Muscle of leg (tissue), 11 donors: ENCODE data around the gene GRIK4. TPM values are rescaled to one million over a fixed set of nuclear protein-coding genes. Genes with fewer than 3 reads are reported as not detected.

Experiments used
- DNase-seq: peaks from one replicate; pipeline ENCODE4 v3.0.0; 2013
- H3K27ac ChIP-seq: one replicate; pipeline ENCODE4 v1.5.1; 2013; ENCODE audit warnings: mild to moderate bottlenecking, low read length, control low read depth
- H3K27me3 ChIP-seq: one replicate; pipeline ENCODE4 v1.6.1; 2013; ENCODE audit warnings: low read length; ENCODE audit not compliant: control insufficient read depth, insufficient read depth
- H3K36me3 ChIP-seq: one replicate; pipeline ENCODE4 v1.6.1; 2013; ENCODE audit warnings: low read length; ENCODE audit not compliant: control insufficient read depth, insufficient read depth
- H3K4me1 ChIP-seq: one replicate; pipeline ENCODE4 v1.6.1; 2013; ENCODE audit warnings: low read length; ENCODE audit not compliant: control insufficient read depth, insufficient read depth
- H3K4me3 ChIP-seq: one replicate; pipeline ENCODE4 v1.5.1; 2013; ENCODE audit warnings: low read length, control low read depth
- H3K9me3 ChIP-seq: replicated peaks from 2 replicates; pipeline ENCODE4 v1.6.1; 2013; ENCODE audit warnings: low read depth, low read length; ENCODE audit not compliant: control insufficient read depth
- WGBS: methylation state at CpG from one replicate; pipeline ENCODE4 v1.1.5; 2013; ENCODE audit warnings: missing lambda C conversion rate; ENCODE audit not compliant: insufficient coverage; 5-methylcytosine and 5-hydroxymethylcytosine counted together
- polyA plus RNA-seq, 8 donors: library from polyadenylated mRNA; unstranded; fragments of 120-200 nt; gene quantifications; one replicate each; pipeline versions ENCODE4 v1.2.1 to v1.2.3, GENCODE V29; 2013; ENCODE audit warnings: inconsistent platforms in 1 of 8, low replicate concordance in 1 of 8; ENCODE audit not compliant: insufficient read length in 8 of 8, insufficient read depth in 1 of 8
- total RNA-seq: library from RNA; stranded (reverse); fragments of 120-200 nt; gene quantifications from one replicate; pipeline ENCODE4 v1.2.4, GENCODE V29; 2013

GRIK4 gene
- total and polyA plus RNA-seq, 9 donors: 0.09 to 1.3 (median 0.50) TPM

DNA sequence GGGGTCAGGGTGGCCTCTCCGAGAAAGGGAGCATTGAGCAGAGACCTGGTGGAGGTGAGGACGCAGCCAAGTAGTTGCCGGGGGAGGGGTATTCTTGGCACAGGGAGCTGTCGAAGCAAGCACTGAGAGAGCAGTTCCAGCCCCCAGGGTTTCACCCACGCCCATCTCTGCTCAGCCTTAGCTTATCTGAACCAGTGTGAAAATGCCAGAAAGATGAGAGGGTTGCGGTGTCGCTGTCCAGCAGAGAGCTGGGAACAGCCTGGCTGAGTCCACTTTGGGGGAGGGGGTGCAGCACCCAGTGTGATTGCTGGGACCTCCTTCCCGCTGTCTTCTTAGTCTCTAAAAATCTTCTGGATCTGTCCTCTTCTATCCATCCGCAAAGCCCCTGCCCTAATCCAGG, 389.1 kb downstream of the GRIK4 start:
- no peaks in the 10 kb centered on the region for H3K9me3 ChIP-seq
- H3K36me3 ChIP-seq: no peaks in the 10 kb centered on the region
- peak; percentile 14 for DNase-seq
- no peak overlapping the region for H3K4me3 ChIP-seq
- H3K27ac ChIP-seq: no peak overlapping the region
- peaks cover 33% of the 10 kb centered on the region for H3K27me3 ChIP-seq
- no peaks in the 10 kb centered on the region for H3K4me1 ChIP-seq
- 42% methylated on average over 4 of the region's 9 CpGs for WGBS

DNA sequence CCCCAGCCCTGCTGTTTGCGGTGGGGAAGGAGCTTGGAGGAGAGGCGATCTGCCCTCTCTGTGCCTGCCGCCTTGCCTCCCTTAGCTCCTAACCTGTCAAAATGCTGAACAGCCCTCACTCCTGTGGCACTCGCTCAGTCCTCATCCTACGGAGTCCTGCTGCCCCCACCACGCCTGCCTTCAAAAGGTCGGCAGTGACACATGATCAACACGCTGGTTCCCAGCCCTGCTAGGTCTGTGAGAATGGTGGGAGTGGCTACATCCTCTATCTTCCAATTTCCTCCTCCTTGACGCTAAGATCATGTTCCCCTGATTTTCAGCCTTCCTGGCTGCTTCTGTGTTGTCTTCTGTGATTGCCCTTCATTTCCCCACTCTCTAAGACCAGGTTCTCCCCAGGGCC, 392.1 kb downstream of the GRIK4 start:
- 10% methylated on average over 7 of the region's 9 CpGs for WGBS
- Histone ChIP-seq H3K4me1 (no peaks in the 10 kb centered on the region), H3K9me3 (no peaks in the 10 kb centered on the region), H3K4me3 (no peak overlapping the region), H3K27ac (no peak overlapping the region), H3K36me3 (no peaks in the 10 kb centered on the region), H3K27me3 (peaks cover 31% of the 10 kb centered on the region)
- DNase-seq: no peak

DNA sequence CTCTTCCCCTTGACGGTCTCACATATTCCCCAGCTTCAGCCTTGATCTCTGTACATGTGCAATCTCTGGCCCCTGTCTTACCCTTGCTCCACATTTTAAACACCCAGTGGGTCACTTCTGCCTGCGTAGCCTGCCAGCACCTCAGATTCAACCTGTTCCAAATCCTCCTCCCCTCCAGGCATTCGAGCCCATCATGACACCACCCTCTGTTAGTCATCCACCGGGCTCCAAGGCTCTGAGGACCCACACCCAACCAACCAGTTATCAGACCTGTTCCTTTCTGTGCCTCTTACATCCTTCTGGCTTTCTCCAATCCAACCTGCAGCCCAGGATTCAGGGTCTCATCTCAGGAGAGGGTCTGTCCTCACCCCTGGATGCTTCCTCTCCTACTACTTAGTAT, 392.6 kb downstream of the GRIK4 start:
- Histone ChIP-seq H3K27ac (no peak overlapping the region), H3K9me3 (no peaks in the 10 kb centered on the region), H3K4me1 (no peaks in the 10 kb centered on the region), H3K36me3 (no peaks in the 10 kb centered on the region), H3K4me3 (no peak overlapping the region), H3K27me3 (peaks cover 31% of the 10 kb centered on the region)
- no peak for DNase-seq
- WGBS: 59% methylated on average over 4 of the region's 4 CpGs

- Histone ChIP-seq H3K4me1 (no peaks in the 10 kb centered on the region), H3K36me3 (no peaks in the 10 kb centered on the region), H3K27ac (no peak overlapping the region), H3K9me3 (no peaks in the 10 kb centered on the region), H3K4me3 (no peak overlapping the region), H3K27me3 (peaks cover 20% of the 10 kb centered on the region)
- 75% methylated on average over 7 of the region's 10 CpGs for WGBS
- no peak for DNase-seq
These were observed 395.2 kb downstream of the GRIK4 start for GRCh38 chr11:120906766-120907165.

GRCh38 chr11:120907971-120908370, 396.4 kb downstream of the GRIK4 start:
- no peaks in the 10 kb centered on the region for H3K9me3 ChIP-seq
- 67% methylated on average over 1 of the region's 1 CpG for WGBS
- H3K27ac ChIP-seq: no peak overlapping the region
- DNase-seq: no peak
- H3K36me3 ChIP-seq: no peaks in the 10 kb centered on the region
- peaks cover 15% of the 10 kb centered on the region for H3K27me3 ChIP-seq
- no peaks in the 10 kb centered on the region for H3K4me1 ChIP-seq
- no peak overlapping the region for H3K4me3 ChIP-seq

DNA sequence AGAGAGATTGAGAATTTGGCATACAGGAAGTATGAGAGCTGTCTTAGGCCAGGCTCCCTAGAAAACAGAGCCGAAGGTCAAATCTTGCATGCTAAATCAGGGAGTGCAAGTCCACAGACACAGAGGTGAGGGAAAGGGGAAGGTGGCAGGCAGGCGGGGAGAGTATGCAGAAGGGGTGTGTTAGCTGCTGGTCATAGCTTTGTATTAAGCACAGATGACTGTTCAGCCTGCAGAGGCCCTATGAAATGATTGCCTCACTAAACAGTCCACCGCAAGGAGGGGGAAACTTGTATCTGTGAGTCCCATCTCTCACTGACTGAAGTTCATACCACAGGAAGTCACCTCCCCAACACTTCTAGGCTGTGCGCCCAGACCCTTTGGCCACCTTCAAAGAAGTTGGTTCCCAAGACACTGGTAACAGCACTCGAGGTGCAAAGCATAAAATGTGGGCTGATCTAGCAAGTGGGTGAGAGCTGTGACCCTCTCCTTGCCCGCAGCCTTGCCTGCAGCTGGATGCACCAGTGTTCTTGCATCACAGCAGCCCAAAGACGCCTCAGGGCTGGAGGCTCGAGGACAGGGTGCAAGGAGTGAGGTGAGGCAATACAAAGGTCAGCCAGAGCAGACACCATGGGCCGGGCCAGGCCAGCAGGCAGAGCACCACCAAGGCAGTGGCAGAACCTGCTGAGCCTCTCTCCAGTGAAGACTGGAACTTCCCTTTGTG, 397.1 kb downstream of the GRIK4 start:
- Histone ChIP-seq H3K4me1 (no peaks in the 10 kb centered on the region), H3K36me3 (no peaks in the 10 kb centered on the region), H3K4me3 (no peak overlapping the region), H3K9me3 (no peaks in the 10 kb centered on the region), H3K27ac (no peak overlapping the region), H3K27me3 (peaks cover 12% of the 10 kb centered on the region)
- peak; percentile 11 for DNase-seq
- 26% methylated on average over 7 of the region's 9 CpGs for WGBS

GRCh38 chr11:120909676-120910416, 398.3 kb downstream of the GRIK4 start:
- DNase-seq: no peak
- H3K36me3 ChIP-seq: no peaks in the 10 kb centered on the region
- no peaks in the 10 kb centered on the region for H3K9me3 ChIP-seq
- H3K4me1 ChIP-seq: no peaks in the 10 kb centered on the region
- WGBS: 82% methylated on average over 4 of the region's 5 CpGs
- no peak overlapping the region for H3K27ac ChIP-seq
- no peak overlapping the region for H3K4me3 ChIP-seq
- H3K27me3 ChIP-seq: peaks cover 6% of the 10 kb centered on the region

GRCh38 chr11:120911943-120912342, 400.4 kb downstream of the GRIK4 start:
- WGBS: 80% methylated on average over 2 of the region's 3 CpGs

DNA sequence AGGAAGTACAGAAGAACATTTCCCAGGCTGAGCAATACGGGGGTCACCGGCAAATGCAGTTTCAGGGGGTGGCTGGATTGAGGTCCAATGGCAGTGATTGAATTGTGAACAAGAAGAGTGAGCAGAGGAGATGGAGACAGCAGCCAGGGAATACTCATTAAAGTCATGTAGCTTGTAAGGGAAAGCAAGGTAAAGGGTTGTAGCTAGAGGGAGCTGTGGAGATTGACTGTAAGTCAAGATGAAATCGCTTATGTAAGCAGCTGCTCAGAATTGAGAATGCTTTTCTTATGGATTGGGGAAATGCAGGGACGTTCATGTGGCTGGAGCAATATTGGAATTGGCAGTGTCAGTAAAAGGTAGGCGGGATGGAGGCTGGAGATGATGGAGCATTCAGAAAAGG, 401.0 kb downstream of the GRIK4 start:
- no peak overlapping the region for H3K4me3 ChIP-seq
- no peak overlapping the region for H3K27ac ChIP-seq
- H3K9me3 ChIP-seq: no peaks in the 10 kb centered on the region
- peaks cover 14% of the 10 kb centered on the region for H3K27me3 ChIP-seq
- DNase-seq: peak; percentile 58
- no peaks in the 10 kb centered on the region for H3K4me1 ChIP-seq
- H3K36me3 ChIP-seq: no peaks in the 10 kb centered on the region
- 49% methylated on average over 5 of the region's 5 CpGs for WGBS

More at GRCh38 chr11:120911943-120912342, 400.4 kb downstream of the GRIK4 start:
- H3K9me3 ChIP-seq: no peaks in the 10 kb centered on the region
- no peaks in the 10 kb centered on the region for H3K36me3 ChIP-seq
- no peak overlapping the region for H3K27ac ChIP-seq
- H3K4me1 ChIP-seq: no peaks in the 10 kb centered on the region
- peaks cover 14% of the 10 kb centered on the region for H3K27me3 ChIP-seq
- no peak for DNase-seq
- H3K4me3 ChIP-seq: no peak overlapping the region

DNA sequence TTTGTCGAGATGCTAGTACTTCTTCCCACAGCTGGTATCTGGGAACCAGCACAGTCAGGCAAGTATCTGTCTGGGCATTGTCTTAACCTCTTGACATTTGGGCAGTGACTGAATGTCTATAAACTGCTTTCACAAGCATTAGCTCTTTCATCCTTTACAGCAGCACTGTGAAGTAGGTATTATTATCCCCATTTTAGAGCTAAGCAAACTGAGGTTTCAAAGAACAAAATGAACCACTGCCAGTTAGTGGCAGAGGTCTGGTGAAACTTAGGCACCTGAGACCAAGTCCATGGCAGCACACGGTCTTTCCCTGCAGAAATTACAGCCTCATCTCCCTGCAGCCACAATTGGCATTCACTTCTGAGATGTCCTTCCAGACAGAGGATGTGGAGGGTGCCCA, 401.4 kb downstream of the GRIK4 start:
- H3K4me1 ChIP-seq: no peaks in the 10 kb centered on the region
- H3K4me3 ChIP-seq: no peak overlapping the region

More for the DNA sequence above, 401.4 kb downstream of the GRIK4 start:
- no peak overlapping the region for H3K27ac ChIP-seq
- WGBS: 100% methylated on average over 1 of the region's 2 CpGs
- H3K9me3 ChIP-seq: no peaks in the 10 kb centered on the region
- no peaks in the 10 kb centered on the region for H3K36me3 ChIP-seq
- DNase-seq: no peak
- peaks cover 15% of the 10 kb centered on the region for H3K27me3 ChIP-seq
